GM21529 (cell line): ENCODE data around the gene NOTUM.

Experiments
- ATAC-seq: cut with Tn5 transposase; IDR thresholded peaks from one replicate; pipeline ENCODE4 v1.9.1; 2021; ENCODE audit not compliant: unreplicated experiment

Gene NOTUM

DNA sequence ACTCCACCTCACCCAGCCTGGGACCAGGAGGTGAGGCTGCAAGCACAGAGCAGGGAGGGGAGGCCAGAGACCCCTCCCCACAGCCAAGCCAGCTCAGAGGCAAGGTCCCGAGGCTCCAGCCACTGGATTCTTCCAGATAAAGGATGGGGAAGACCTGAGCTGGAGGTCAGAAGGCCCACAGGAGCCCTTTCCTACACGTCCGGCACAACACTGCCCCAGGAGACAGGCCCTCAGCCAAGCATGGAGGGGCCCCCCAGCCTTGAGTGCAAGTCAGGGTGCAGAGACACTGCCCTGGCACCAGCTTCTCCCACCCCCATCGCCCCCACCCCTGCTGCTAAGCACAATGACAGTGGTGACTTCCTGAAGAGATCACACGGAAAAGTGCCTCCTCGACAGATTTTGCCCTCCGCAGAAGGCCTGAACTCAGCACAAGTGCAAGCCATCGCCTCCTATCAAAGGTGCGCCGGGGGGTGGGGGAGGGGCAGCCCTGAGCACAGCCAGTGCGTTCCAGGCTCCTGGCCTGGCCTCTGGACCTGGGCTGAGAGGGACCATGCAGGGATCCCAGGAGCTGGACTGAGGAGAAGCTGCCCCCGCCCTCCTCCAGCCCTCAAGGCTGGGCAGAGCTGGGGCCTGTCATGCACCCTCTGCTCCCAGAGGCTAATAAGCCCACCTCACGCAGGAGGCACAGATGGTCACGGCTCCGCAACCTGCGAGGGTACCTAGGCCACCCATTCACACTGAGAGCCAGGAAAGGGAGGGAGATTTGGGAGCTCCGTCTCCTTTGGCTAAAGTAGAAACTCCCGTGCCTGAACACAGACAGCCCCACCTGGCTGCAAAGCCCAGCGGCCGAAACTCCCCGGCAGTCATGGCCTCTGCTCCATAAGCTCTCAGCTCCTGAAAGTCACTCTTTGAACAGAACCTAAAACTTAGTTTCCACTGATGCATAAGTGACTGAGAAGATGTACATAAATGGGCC lies 36.1 kb downstream of the NOTUM start:
- no peak for ATAC-seq

DNA sequence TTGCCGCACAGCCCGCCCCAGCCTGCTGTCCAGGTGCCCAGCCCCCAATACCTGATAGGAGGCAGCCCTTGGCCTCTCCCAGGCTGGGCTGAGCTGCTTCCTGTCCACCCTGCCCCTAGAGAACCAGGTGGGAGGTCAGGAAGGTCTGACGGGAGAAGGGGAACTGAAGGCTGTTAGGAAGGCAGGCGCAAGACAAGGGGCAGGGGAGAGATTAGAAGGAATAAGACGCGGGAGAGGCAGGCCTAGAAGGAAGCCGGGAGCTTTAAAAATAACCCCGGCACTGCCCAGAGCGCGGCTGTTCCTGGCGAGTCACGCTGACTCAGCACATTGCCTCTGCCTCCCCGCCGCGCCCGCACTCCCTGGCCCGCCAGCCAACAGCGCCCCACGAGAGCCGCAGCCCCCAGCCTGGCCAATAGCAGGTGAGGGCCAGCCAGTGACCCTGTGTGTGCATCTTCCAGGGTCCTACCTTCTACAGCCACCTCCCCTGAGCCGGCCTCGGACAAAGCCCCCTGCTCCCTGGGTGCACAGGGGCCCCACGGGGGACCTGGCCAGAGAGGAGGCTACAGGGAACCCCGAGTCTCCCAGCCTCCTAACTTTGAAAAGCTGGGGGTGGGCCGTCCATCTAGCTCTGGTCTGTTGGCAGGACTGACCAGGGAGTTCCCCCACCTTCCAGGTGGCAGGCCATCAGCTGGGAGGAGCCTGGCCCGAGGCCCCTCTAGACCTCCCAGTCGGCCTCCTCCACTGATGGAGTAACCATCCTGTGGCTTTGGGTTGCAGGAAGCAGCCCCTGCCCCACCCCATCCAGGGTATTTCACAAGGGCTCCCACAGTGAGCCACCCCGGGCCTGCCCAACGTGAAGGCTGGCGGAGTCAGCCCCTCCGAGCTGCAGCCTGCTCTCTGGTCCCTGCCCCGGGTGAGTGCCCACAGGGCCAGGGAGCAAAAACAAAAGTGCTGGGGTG lies 37.4 kb downstream of the NOTUM start:
- ATAC-seq: no peak

DNA sequence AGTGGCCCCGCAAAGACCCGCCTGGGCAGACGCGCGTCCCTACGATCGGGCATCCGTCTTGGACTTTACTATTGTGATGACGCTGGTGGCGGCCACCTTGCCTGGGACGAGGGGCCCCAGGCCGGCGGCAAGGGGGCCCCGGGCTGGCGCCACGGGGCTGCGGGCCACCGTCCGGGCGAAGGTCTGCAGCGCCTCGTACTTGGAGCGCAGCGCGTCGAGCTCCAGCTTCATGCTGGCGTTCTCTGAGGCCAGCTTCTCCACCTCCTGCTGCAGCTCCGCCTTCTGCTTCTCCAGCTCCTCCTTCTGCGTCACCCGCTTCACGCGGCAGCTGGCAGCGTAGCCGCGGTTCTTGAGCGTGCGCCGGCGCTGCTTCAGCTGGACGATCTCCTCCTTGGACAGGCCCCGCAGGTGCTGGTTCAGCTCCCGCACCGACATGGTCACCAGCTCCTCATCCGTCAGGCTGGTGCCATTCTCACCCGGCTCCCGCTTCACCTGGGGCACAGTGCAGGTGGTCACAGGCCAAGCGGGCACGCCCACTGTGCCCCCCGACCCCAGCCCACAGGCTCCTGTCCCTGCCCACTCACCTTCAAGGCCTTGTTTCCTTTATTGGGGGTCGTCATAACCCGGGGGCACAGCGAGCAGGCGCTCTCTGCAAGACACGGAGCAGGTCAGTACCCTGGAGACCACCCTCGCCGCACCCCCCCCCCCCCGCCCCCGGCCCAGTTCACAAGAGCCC lies 38.3 kb downstream of the NOTUM start:
- ATAC-seq: no peak

DNA sequence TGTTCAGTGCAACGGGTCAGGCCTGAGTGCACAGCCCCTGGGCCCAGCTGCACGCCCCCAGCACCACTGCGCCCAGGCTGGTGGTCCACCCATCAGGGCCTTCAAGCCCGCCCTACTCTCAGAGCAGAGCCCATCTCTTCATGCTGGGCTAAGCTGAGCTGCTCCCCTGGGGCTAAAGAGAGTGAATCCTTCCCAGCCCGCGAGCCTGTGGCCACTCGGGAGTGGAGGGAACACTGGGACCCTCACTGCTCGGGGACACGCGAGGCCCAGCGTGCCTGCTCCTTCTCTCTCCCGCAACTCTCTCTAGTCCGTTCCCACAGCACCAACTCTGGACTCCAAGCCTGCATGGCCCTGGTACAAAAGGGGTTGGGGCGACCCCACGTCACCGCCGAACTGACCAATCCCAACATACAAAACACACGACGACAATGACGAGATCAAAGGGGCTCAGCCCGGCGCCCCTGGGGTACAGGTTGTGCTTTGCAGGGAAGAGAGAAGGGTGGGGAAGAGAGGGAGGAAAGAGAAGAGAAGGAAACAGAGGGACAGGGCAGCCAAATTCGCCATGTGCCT lies 38.9 kb downstream of the NOTUM start:
- no peak for ATAC-seq

- no peak for ATAC-seq
Observed at GRCh38 chr17:81921537-81921862, 39.5 kb downstream of the NOTUM start.

DNA sequence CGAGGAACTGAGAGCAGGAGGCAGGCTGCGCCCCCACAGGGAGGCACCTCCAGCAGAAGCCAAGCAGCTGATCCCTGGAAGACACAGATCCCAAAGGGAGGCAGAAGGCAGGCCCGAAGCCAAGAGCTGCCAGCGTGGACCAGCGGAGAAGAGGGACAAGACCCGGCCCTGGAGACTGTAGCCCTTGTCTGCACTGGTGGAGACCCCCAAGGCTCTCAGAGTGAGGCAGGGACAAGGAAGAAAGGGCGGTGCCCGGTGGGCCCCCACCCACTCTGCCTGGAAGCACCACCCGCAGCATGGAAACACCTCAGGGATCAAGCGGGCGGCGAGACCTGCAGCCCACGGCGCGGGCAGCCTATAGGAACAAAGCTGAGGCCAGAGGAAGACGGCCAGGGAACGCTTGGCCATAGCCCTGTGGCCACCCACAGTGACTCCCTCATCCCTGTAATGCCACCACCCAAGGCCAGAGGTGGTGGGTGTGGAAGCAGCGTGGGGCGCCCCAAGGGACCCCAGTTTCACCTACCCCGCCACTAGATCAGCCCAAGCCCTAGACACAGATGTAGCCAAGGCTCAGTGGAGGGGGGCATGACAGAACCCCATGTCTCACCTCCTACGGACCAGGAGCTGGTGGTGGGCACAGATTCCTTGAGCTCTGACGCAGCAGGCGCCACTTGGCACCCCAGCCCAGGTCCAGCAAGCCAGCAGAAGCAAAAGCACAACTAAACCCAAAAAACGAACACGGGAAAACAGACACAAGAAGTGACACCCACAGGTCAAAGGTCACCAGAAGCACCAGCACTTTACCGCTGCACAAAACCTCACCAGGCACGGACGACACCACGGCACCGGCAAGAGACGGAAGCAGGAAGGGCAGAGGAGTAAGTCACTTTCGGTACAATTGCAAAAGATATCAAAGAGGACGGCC lies 40.1 kb downstream of the NOTUM start:
- no peak for ATAC-seq

DNA sequence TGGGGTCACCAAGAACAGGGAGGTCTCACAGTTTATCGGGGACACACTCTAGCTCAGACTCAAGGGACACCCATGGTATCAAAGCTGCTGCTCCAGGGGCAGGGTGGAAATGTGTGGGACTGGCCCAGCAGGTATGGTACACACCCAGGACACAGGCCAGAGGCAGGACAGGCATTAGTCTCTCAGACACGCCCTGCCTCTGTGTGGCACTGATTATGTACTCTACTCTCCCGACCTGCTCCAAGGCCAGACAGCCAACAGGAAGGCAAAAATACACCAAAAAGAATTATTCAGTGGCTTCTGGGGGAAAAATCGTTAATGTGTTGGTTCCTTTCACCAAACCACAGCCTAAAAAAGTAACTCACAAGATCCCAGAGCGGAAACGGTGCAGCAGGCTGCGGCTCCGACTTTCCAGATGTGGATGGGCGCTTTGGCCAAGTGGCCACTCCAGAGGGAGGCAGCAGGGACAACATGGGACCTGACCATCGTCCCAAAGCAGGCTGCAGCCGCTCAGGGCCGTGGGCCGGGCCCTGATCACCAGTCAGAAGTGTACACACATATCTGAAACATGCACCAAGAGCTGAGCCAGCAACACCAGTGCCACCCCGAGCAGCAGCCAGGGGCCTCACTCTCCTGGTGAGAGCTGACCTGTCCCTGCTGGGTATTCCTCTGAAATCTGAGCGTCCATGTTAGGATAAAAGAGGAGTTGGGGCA lies 42.0 kb downstream of the NOTUM start:
- no peak for ATAC-seq

DNA sequence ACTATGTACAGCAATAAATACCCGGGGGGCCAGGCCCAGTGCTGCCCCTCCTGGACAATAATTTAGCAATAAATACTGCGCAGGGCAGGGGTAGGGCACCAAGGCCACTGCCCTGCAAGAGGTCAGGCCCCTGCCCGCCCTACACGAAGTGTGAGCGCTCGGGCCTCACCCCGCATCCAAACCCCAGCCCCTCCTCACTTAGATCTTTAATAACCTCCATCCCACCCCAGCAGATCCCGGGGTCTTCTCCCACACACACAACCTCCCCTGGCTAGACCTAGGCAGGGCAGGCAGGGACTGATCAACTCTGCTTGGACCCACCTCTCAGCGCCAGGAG lies 42.7 kb downstream of the NOTUM start:
- peak; percentile 27 for ATAC-seq

- peak; percentile 69 for ATAC-seq
Observed at GRCh38 chr17:81917565-81918332, 43.2 kb downstream of the NOTUM start, which contains the start of gene SIRT7. Gene SIRT7, minus strand, starts transcription at chr17:81918176. Its CDS starts 45 bp downstream, at chr17:81918131.

GRCh38 chr17:81916234-81917001 lies 44.6 kb downstream of the NOTUM start:
- no peak for ATAC-seq

- no peak for ATAC-seq
Observed at GRCh38 chr17:81915331-81915730, 45.7 kb downstream of the NOTUM start.

DNA sequence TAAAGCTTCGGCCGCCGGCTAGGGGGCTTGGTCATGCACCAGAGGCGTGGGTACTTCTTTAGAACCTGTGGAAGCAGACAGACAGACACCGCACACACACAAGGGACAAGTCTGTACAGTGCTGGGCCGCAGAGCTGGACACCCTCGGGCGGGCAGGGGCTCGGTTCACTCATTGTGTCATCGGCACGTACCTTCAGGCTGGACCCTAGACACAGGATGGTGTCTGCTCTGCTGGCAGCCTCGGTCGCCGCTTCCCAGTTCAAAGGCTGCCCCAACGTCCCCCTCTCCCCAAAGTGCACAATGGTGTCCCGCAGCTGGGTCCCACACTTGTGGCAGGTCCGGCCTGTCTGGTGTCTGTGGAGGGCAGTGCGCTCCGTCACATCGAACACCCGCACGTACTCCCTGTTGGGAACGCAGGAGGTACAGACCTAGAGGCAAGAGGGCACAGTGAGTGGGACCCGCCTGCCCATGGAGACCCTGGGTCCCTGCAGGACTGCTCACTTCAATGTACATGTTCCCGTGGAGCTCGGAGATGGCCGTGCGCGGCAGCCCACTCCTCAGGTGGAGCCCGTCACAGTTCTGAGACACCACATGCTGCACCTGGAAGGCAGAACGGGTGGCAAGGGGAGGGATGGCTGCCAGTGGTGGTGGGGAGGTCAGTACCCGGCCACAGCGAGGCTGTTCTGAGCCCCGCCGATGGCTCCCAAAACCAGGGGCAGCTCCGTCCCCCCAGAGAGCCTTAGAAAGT lies 46.7 kb downstream of the NOTUM start:
- ATAC-seq: no peak

DNA sequence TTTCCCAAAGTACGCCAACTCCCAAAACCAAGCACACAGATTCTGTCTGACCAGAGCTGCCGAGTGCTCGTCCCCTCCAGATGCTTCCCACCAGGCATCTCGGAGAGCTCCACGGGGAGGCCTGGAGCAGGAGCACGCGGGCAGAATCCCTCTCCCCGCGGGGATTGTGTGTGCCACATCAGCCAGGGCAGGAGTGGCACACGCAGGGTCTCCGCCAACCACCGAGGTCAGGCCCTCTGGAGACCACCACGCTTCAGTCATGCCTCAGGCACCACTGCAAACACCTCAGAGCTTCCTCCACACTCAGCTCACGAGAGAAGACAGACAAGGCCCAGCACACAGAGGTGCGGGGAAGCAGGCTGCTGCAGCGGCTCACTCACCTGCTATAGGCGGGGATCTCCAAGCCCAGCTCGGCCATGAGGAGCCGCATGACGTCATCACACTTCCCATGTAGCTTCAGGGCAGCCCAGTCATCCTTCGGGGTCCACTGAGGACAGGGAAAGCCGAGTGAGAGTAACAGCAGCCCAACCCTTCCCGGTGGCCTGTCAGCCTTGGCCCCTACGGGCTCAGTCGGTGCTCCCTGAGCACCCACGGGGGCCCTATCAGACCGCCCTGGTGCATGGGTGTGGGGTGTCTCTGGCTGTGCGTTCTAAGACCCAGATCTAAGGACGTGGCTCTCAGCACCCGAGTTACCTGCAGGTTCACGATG lies 47.4 kb downstream of the NOTUM start:
- ATAC-seq: no peak

DNA sequence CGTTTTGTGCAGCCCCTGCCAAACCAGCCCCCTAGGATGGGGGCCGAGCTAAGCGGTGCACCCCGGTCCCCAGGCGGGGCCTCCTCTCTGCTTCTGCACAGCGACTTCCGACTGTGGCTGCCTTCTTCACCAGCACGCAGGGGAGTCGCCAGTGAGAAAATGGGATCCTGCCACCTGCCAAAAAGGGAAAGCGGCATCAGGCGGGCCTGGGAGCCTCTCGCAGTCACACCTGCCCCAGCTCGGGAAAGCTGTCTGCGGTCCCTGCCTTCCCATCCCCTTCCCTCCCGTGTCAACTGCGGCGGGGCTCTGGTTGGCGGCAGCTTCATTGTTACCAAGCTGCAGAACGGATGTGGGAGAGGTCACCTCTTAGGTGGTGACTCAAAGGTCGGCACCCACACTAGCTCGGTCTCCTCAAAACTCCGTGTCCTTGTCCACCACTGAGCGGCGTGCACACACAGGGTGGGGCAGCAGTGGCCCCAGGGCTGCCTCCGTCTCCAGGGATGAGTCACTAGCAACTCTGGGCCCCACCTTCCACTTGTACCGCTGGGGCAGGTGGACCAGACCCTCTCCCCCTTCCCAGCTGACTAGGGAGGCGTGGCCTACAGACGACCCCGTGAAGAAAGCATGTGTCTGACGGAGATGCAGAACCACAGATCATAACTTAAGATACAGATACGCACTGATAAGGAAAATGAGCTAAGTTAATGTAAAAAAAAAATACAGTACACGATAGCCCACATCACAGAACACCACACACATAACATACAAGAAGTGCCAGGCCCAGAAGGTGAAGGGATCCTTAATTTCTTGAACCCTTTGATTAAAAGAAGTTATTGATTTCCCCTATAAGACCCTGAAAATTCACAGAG lies 48.3 kb downstream of the NOTUM start:
- no peak for ATAC-seq

DNA sequence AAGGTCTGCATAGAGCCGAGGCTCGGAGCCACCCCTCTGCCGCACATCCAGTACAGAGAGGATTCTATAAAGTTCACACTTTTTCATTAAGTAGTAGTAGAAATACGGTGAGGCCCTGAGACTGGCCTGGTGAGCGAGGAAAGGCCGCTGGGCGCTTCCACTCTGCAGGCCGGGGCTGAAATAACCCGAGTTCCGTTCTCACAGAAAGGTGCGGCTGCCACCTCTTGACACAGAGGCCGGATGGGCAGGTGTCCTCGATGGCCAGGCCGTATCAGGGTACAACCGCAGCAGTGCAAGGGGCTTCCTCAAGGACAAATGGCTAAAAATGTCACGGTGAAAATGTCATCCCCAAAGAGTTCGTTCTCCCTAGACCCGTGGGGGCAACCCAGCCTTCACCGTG lies 49.0 kb downstream of the NOTUM start:
- no peak for ATAC-seq
